GM10266 (cell line): ENCODE results near the gene KPNB1.

ENCODE experiments used
- DNase-seq: peaks from one replicate; pipeline ENCODE4 v3.0.0; 2012; ENCODE audit errors: extremely low spot score
- CTCF ChIP-seq: IDR thresholded peaks from 2 replicates; pipeline ENCODE4 v1.5.1; 2012; ENCODE audit warnings: mild to moderate bottlenecking, low read depth; ENCODE audit not compliant: control insufficient read depth, insufficient read depth; ENCODE audit errors: missing control alignments

KPNB1 gene

DNA sequence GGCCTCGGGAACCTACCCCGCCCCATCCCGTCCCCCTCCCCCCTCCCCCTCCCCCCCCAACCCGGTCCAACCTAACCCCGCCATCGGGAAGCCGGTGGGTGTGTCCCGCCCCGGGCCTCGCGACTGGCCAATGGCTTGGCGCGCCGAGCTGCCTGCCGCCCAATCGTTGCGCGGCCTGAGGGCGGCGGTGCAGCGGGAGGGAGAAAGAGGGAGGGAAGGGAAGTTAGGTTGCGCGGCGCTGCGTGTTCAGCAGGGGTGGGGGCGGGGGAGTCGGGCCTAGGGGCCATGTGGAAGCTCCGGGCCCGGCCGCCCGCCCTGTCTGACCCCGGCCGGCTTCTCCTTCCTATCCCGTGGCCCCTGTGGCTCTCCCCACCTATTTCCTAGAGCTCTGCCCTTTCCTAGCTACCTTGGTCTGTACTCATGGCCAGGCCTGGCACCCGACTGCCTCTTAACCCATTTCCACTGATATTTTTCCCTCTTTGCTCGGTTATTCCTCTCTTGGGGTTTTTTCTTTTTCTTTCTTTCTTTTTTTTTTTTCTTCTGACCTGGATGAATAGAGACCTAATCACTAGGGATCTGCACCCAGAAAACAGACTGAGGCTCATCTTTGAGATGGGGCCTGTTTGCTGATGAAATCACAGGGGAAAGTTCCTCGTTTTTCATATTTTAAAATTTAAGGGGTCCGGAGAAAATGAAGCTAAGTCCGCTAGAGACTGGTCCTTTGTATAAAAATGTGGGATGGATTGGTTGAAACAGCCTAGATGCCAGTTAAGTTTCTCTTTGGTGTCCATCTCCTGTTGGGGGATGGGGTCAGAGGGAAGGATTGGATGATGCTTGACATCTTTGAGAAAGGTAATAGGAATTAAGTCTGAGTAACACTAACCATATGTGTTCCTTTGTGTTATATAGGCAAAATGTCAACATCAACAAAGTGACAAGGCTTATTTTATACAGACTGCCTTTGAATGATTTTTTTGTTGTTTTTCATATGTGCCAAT is 1.1 kb downstream of the KPNB1 start:
- no peak for TF ChIP-seq CTCF
- DNase-seq = peak; percentile 92

GRCh38 chr17:47651704-47652103 is 2.0 kb downstream of the KPNB1 start:
- DNase-seq = no peak
- TF ChIP-seq CTCF = no peak

GRCh38 chr17:47652570-47652969 is 2.9 kb downstream of the KPNB1 start:
- no peak for DNase-seq
- no peak for TF ChIP-seq CTCF

GRCh38 chr17:47653442-47653841 is 3.7 kb downstream of the KPNB1 start:
- DNase-seq = no peak

GRCh38 chr17:47654991-47655390 is 5.3 kb downstream of the KPNB1 start:
- DNase-seq = no peak
- no peak for TF ChIP-seq CTCF

More at GRCh38 chr17:47653442-47653841, 3.7 kb downstream of the KPNB1 start:
- TF ChIP-seq CTCF = no peak

DNA sequence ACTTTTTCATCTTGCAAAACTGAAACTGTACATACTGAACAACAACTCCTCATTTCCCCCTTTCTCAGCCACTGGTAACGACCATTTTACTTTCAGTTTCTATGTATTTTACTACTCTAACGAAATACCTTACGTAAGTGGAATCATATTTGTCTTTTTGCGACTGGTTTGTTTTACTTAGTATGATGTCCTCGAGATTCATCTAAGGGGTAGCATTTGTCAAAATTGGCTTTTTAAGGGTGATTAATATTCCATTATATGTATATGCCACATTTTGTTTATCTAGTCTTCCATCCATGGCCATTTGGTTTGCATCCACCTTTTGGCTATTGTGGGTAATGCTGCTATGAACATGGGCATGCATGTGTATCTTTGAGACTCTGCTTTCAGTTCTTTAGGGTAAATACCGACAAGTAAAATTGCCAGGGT is 10.4 kb downstream of the KPNB1 start:
- DNase-seq = peak; percentile 30
- no peak for TF ChIP-seq CTCF
